K562 treated with DMSO at 1 percent for 4 hours (cell line): Measurements from ENCODE around the gene ECM1. TPM values are rescaled to one million over a fixed set of nuclear protein-coding genes. Genes with fewer than 3 reads are reported as not detected.

Source experiments
- total RNA-seq: library from RNA; unstranded; fragments of 300-600 nt; gene quantifications from 2 replicates; pipeline ENCODE4 v1.2.3, GENCODE V29; 2022; ENCODE audit not compliant: insufficient read depth

The ECM1 gene
- 26.4 and 30.9 TPM in 2 replicates for total RNA-seq

DNA sequence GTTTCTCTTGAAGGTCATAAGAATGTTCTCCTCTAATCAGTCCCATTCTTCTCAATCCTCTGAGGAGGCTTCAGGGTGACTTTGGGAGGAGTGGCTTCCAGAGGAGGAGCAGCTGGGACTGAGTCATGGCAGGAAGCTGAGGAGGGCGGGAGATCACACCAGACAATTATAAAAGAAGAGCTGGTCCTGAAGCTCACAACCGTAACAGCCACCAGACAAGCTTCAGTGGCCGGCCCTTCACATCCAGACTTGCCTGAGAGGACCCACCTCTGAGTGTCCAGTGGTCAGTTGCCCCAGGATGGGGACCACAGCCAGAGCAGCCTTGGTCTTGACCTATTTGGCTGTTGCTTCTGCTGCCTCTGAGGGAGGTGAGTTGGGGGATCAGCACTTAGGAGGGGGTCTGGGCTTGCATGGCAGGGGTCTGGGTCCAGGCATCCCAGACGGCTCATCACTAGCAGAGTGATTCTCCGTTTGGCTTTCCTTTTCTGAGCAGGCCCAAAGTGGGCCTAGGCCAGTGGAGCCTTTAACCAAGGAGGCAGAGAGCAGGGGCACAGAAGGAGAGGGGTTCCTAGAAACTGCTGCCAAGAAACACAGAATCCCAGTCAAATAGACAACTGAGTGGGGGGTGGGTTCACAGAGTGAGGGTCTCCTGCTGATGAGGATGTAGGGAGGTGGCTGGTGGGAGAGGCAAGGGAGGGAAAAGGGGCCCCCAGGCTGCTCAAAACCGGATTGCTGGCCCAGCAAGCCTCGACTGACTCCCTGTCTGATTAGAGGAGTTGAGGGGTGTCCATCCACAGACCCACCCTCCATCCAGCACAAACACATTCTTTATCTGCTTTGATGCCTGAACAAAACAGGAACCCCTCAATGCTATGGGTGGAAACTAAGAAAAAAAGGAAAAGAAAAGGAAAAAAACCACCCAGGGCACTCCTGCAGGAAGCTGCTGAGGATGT is at the start of gene ECM1:
ECM1 (plus strand) TSS at position 198 of the 953 bp plus-strand sequence; CDS start at position 299, 101 bp downstream.

DNA sequence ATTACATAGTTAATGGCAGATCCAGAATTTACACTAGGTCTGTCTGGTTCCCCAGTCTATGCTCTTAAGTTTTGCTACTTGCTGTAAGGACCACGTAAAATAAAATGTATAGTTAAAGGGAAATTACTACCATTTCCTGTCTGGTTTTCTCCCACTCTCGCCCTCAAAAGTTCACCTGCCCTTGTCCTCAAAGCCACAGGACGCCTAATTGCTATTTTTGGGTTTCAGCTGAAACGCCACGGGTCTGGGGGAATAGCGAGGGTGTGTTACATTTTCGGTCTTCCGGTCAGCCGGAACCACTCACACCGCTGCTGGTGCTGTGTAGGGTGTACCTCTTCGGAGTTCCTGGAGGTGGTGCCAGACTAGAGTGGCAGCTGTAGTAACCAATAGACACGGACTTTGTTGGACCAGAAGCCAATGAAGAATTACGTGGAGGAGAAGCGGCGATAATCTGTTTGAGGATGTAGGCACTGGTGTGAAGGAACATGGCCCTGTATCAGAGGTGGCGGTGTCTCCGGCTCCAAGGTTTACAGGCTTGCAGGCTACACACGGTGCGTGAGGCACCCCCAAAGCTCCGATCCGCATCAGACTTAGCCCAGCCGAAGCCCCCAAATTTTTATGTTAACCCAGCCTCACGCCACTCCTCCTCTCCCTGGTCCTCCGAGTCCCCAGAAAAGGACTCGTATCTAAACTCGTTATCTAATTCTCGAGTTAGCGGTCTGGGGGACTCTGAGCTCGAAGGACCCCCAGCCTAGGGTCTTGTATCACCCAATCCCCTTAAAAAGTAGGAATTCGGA is 20.7 kb upstream of the ECM1 start, which contains the start of gene TARS2:
TARS2 (plus strand) TSS at position 454 of the 797 bp plus-strand sequence; CDS start at position 486, 32 bp downstream.

DNA sequence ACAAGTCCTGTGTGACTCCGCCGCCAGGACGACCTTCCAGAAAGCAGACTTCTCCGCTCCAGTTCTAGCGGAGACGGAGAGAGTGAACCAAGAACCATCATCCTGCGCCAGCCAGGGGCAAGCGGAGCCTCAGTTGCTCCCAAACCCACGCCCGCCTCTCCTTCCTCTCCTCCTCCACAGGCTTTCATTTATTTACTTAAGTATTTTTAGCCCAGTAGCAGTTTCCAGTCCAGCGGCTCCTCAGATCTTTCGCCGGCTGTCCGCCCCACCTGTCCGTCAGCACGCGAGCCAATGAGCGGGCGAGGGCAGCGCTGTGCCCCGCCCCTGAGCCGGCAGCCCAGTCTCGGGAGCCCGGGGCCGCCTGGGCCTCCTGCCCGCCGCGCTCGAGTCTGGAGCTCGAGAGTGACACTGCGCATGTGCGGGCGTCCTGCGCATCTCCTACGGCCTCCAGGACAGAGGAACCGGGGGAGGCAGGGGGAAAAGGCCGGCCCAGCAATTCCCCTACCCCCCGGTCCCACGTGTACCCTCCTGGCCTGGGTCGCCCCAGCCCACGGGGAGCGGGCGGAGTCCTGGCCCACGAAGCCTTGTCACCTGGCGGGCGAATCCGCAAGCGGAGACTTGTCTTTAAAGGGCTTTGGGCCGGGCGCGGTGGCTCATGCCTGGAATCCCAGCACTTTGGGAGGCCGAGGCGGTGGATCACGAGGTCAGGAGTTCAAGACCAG is 7.6 kb downstream of the ECM1 start, which contains the start of gene FALEC:
FALEC (plus strand) TSS at position 425 of the 722 bp plus-strand sequence.

DNA sequence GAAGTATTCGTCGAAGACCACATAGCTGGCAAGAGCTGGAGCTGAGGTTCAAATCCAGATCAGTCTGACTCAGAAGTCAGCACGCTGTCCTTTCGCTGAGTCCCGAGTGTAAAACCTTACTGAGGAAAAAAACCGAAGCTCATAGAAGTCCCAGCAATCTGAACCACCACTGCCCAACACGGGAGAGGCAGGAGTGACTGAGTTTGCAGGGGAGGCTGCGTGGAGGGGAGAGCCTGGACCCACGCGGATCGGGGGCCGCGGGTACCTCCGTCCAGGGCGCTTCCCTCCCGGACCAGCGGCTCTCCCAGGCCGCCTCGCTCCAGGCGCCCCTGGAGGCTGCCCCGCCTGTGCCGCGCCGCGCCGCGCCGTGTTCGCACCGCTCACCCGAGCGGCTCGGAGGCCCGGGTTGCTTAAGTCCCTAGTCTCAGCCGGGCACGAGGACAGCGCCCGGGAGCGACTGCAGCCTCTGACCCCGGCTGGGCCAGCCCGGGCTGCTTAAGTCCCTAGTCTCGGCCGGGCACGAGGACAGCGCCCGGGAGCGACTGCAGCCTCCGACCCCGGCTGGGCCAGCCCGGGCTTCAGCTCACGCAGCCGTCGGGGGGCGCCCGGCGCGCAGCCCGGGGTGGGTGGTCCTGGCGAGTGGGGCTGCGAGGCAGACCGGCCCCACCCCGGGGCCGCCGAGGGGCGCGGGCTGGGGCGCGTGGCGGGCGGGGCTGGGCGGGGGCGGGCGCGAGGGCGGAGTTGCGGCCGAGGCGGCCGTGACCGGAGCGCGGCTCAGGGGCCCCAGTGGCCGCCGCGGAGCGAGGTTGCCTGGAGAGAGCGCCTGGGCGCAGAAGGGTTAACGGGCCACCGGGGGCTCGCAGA is 41.0 kb downstream of the ECM1 start, which contains the start of gene ADAMTSL4:
ADAMTSL4 (plus strand) TSS at position 777 of the 864 bp plus-strand sequence. CDS start 2,881 bp downstream, outside the sequence.

Other genes with a start within 250 kb of the ECM1 start
- gene APH1A, start 239.1 kb upstream of the ECM1 start, total RNA-seq: 99.5 and 99.6 TPM in 2 replicates
- 4.2 TPM in 1 of 2 replicates, not detected in the other for gene C1orf54, start 235.3 kb upstream of the ECM1 start, total RNA-seq
- gene CIART, start 225.6 kb upstream of the ECM1 start, total RNA-seq: not detected in 2 replicates
- 54.0 and 54.3 TPM in 2 replicates for gene MRPS21, start 214.2 kb upstream of the ECM1 start, total RNA-seq
- gene PRPF3, start 186.6 kb upstream of the ECM1 start, total RNA-seq: 22.3 and 23.9 TPM in 2 replicates
- gene RPRD2, start 144.0 kb upstream of the ECM1 start, total RNA-seq: 8.9 and 11.5 TPM in 2 replicates
- 34.7 and 38.4 TPM in 2 replicates for gene TARS2, start 20.7 kb upstream of the ECM1 start, total RNA-seq
- not detected in 2 replicates for gene FALEC, start 7.6 kb downstream of the ECM1 start, total RNA-seq
- 93.6 and 103 TPM in 2 replicates for gene ADAMTSL4, start 41.3 kb downstream of the ECM1 start, total RNA-seq
- 73.3 and 79.0 TPM in 2 replicates for gene MCL1, start 71.5 kb downstream of the ECM1 start, total RNA-seq
- 111 and 130 TPM in 2 replicates for gene ENSA, start 121.5 kb downstream of the ECM1 start, total RNA-seq
- 14.2 and 19.6 TPM in 2 replicates for gene GOLPH3L, start 189.0 kb downstream of the ECM1 start, total RNA-seq
- gene HORMAD1, start 212.8 kb downstream of the ECM1 start, total RNA-seq: not detected in 2 replicates